B cell (primary cell): Measurements from ENCODE around the gene ZFAND6. TPM values are rescaled to one million over a fixed set of nuclear protein-coding genes. Genes with fewer than 3 reads are reported as not detected.

Experiments
- ATAC-seq: fragments of 200-7000 bp; cut with Tn5 transposase; one replicate; pipeline ENCODE4 v1.10.0; 2021; ENCODE audit warnings: low read depth, mild to moderate bottlenecking, moderate number of reproducible peaks, moderate library complexity
- CTCF ChIA-PET: fragments of 350-600 bp; sonication (Branson Sonifier 250); formaldehyde crosslinking; loops from one replicate; lab custom pipeline; 2021; ENCODE audit warnings: antibody characterized with exemption, inconsistent platforms; lab: Charles Lee
- POLR2A ChIA-PET: fragments of 350-600 bp; sonication (Branson Sonifier 250); formaldehyde crosslinking; loops from one replicate; lab custom pipeline; 2021; ENCODE audit warnings: antibody characterized with exemption; lab: Charles Lee
- DNase-seq: peaks from one replicate; pipeline ENCODE4 v3.0.0; 2013
- H2AFZ ChIP-seq: 2 replicates; pipeline ENCODE4 v1.6.1; 2012; ENCODE audit warnings: mild to moderate bottlenecking, low read depth, low read length; ENCODE audit not compliant: insufficient read depth, poor library complexity, severe bottlenecking
- H3K27ac ChIP-seq, 2 donors: 1 replicate in 1 of 2; 2 replicates in 1 of 2; pipeline ENCODE4 v1.5.1; 2012 to 2013; ENCODE audit warnings: low read length in 2 of 2, mild to moderate bottlenecking in 2 of 2, moderate library complexity in 1 of 2
- H3K27me3 ChIP-seq, 4 experiments: fragments of 200-600 bp in 1 of 4; sonication (generic) in 1 of 4; replicated peaks in 1 of 4; 1 replicate in 2 of 4; 2 replicates in 2 of 4; pipeline versions ENCODE4 v1.6.1 to v1.7.0; 2013 to 2016; ENCODE audit warnings: low read length in 3 of 4, mild to moderate bottlenecking in 2 of 4, mixed read lengths in 1 of 4, moderate library complexity in 1 of 4; ENCODE audit not compliant: insufficient read depth in 4 of 4, control insufficient read depth in 3 of 4; ENCODE audit errors: control extremely low read depth in 1 of 4
- H3K36me3 ChIP-seq, 2 experiments: replicated peaks in 1 of 2; 1 replicate in 1 of 2; 2 replicates in 1 of 2; pipeline versions ENCODE4 v1.6.1 to v1.7.1; 2013; ENCODE audit warnings: low read length in 1 of 2; ENCODE audit not compliant: insufficient read depth in 2 of 2, control insufficient read depth in 1 of 2; ENCODE audit errors: control extremely low read depth in 1 of 2, extremely low read depth in 1 of 2
- H3K4me1 ChIP-seq, 2 donors: fragments of 200-600 bp in 1 of 2; sonication (generic) in 1 of 2; 1 replicate in 1 of 2; 2 replicates in 1 of 2; pipeline versions ENCODE4 v1.5.1 to v1.6.1; 2013 to 2017; ENCODE audit warnings: low read length in 2 of 2; ENCODE audit not compliant: control insufficient read depth in 2 of 2, insufficient read depth in 2 of 2
- H3K4me2 ChIP-seq: replicated peaks from 2 replicates; pipeline ENCODE3; 2012; ENCODE audit warnings: mild to moderate bottlenecking, low read depth, low read length; ENCODE audit not compliant: poor library complexity, severe bottlenecking
- H3K4me3 ChIP-seq, 5 experiments: fragments of 200-600 bp in 1 of 5; sonication (generic) in 1 of 5; 1 replicate in 3 of 5; 2 replicates in 2 of 5; pipeline versions ENCODE4 v1.5.1 to v1.7.0; 2011 to 2016; ENCODE audit warnings: low read length in 4 of 5, mild to moderate bottlenecking in 4 of 5, low read depth in 2 of 5, control low read depth in 1 of 5, moderate library complexity in 1 of 5; ENCODE audit not compliant: insufficient read depth in 1 of 5; ENCODE audit errors: control extremely low read depth in 1 of 5, extremely low read depth in 1 of 5
- H3K79me2 ChIP-seq: fragments of 200-600 bp; sonication (generic); one replicate; pipeline ENCODE4 v1.6.0; 2016; ENCODE audit warnings: low read length; ENCODE audit not compliant: control insufficient read depth, insufficient read depth
- H3K9ac ChIP-seq: fragments of 200-600 bp; sonication (generic); 2 replicates; pipeline ENCODE4 v1.6.1; 2017; ENCODE audit warnings: mild to moderate bottlenecking, low read length, moderate library complexity
- H3K9me3 ChIP-seq, 3 donors: one replicate each; pipeline versions ENCODE4 v1.6.1 to v1.7.1; 2013; ENCODE audit warnings: low read length in 2 of 3; ENCODE audit not compliant: control insufficient read depth in 2 of 3, insufficient read depth in 1 of 3; ENCODE audit errors: control extremely low read depth in 1 of 3
- H4K20me1 ChIP-seq: 2 replicates; pipeline ENCODE4 v1.6.0; 2012; ENCODE audit warnings: mild to moderate bottlenecking, low read length; ENCODE audit not compliant: insufficient read depth, control insufficient read depth, poor library complexity, severe bottlenecking
- H3K27ac Mint-ChIP-seq: one replicate; pipeline ENCODE4 v1.8.0; 2021; ENCODE audit warnings: mixed read lengths
- H3K27me3 Mint-ChIP-seq: one replicate; pipeline ENCODE4 v1.8.0; 2021; ENCODE audit warnings: mixed read lengths
- H3K4me1 Mint-ChIP-seq: one replicate; pipeline ENCODE4 v1.8.0; 2021; ENCODE audit warnings: mixed read lengths
- H3K4me3 Mint-ChIP-seq: one replicate; pipeline ENCODE4 v1.8.0; 2021; ENCODE audit warnings: mixed read lengths
- H3K9me3 Mint-ChIP-seq: one replicate; pipeline ENCODE4 v1.8.0; 2022; ENCODE audit warnings: mixed read lengths; ENCODE audit not compliant: insufficient read depth
- CTCF ChIP-seq: fragments of 200-600 bp; IDR thresholded peaks from one replicate; pipeline ENCODE4 v1.8.0; 2022; ENCODE audit warnings: antibody characterized with exemption, mild to moderate bottlenecking
- EZH2 ChIP-seq: IDR thresholded peaks from 2 replicates; pipeline ENCODE4 v1.6.1; 2012; ENCODE audit warnings: borderline replicate concordance, low read depth, mild to moderate bottlenecking, moderate library complexity, low read length; ENCODE audit not compliant: insufficient read depth, poor library complexity, severe bottlenecking
- WGBS: methylation state at CpG from one replicate; pipeline ENCODE4 v1.1.5; 2013; ENCODE audit warnings: missing lambda C conversion rate; ENCODE audit not compliant: insufficient coverage; 5-methylcytosine and 5-hydroxymethylcytosine counted together
- intact Hi-C: fragments of 100-400 bp; cut with micrococcal nuclease; formaldehyde crosslinking; loops from one replicate; pipeline ENCODE4 v1.10.0; 2022
- polyA plus RNA-seq: library from polyadenylated mRNA; depleted of rRNA; stranded (reverse); fragments of >200 nt; gene quantifications from 2 replicates; pipeline ENCODE4 v1.2.3, GENCODE V29; 2012
- total RNA-seq, 2 donors: library from RNA; stranded (reverse); fragments of 120-200 nt in 1 of 2; gene quantifications; 1 replicate in 1 of 2; 2 replicates in 1 of 2; pipeline versions ENCODE4 v1.2.3 to v1.2.4, GENCODE V29; 2013 to 2022

ZFAND6 gene
- total and polyA plus RNA-seq, 2 donors (not counting 1 experiment from before 2014, with no cell fraction given): 60.6 to 144 TPM

DNA sequence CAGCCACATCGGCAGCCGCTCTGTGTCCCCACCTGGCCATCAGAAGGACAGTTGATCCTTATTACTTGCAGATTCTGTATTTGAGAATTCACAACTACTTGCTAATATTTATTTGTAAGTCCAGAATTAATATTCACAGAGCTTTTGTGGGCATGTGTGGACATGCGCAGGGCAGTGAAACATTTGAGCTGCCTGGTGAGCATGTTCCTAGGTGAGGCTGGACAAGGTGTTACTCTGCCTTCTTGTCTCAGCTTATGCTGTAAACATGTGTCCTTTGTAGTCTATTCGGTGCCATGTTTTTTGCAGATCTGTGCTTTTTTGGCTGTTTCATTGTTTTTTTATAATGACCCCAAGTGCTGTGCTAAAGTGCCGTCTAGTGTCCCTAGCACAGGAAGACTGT lies 108.9 kb downstream of the ZFAND6 start:
- Mint-ChIP-seq H3K27me3 (no peaks in the 10 kb centered on the region), H3K9me3 (no peaks in the 10 kb centered on the region), H3K4me3 (no peak overlapping the region), H3K27ac (no peak overlapping the region), H3K4me1 (no peaks in the 10 kb centered on the region)
- Histone ChIP-seq H3K4me1 (no peaks in the 10 kb centered on the region), H3K36me3 (no peaks in the 10 kb centered on the region), H3K4me2 (no peak overlapping the region), H3K9me3 (no peaks in the 10 kb centered on the region), H2AFZ (no peak overlapping the region), H3K27ac (no peak overlapping the region), H3K79me2 (no peaks in the 10 kb centered on the region), H3K9ac (no peak overlapping the region), H4K20me1 (no peaks in the 10 kb centered on the region), H3K27me3 (no peaks in the 10 kb centered on the region), H3K4me3 (no peak overlapping the region)
- TF ChIP-seq EZH2 (no peak), CTCF (no peak)
- 100% methylated on average over 2 of the region's 5 CpGs for WGBS
- CTCF ChIA-PET: interaction anchor here (0.9 to 1.7 kb wide), 3 partner anchors 11 to 786 kb away, joined by 3 to 4 read pairs (median 3); no protein-coding TSS in a partner anchor
- no peak for ATAC-seq
- DNase-seq: no peak
- intact Hi-C loops: no loop called here
- POLR2A ChIA-PET: no interaction called here

DNA sequence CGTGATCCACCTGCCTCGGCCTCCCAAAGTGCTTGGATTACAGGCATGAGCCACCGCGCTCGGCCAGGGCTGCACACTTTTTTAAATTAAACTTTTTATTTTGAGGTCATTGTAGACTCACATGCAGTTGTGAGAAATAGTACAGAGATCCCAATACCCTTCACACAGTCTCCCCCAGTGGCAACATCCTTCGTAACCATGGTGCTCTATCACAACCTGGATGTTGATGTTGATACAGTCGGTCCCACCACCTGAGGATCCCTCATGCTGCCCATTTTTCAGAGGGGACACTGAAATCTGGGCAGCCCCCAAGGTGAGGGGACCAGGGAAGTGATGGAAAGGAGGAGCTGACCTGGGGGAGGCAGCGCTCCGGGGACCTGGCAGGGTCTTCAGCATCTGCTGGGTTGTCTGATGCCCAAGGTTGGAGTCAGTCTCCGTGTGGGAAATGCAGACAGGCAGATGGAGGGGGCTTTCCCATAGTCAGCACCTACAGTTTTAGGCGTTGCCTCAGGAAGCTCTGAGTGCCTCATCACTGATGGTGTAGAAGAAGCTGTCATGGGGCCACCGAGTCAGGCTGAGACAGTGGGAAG lies 110.4 kb downstream of the ZFAND6 start:
- CTCF ChIA-PET: interaction anchor here (1.0 kb wide), 1 partner anchor 789 kb away, joined by 4 read pairs; no protein-coding TSS in a partner anchor
- Histone ChIP-seq H3K4me1 (no peaks in the 10 kb centered on the region), H3K79me2 (no peaks in the 10 kb centered on the region), H2AFZ (no peak overlapping the region), H3K9ac (no peak overlapping the region), H3K9me3 (no peaks in the 10 kb centered on the region), H4K20me1 (no peaks in the 10 kb centered on the region), H3K27me3 (no peaks in the 10 kb centered on the region), H3K4me3 (no peak overlapping the region), H3K36me3 (no peaks in the 10 kb centered on the region), H3K4me2 (no peak overlapping the region), H3K27ac (no peak overlapping the region)
- no peaks in the 10 kb centered on the region for H3K4me1 Mint-ChIP-seq
- ATAC-seq: no peak
- intact Hi-C loops: no loop called here
- no peaks in the 10 kb centered on the region for H3K27me3 Mint-ChIP-seq
- no peaks in the 10 kb centered on the region for H3K9me3 Mint-ChIP-seq
- POLR2A ChIA-PET: no interaction called here
- TF ChIP-seq CTCF (no peak), EZH2 (no peak)
- no peak overlapping the region for H3K4me3 Mint-ChIP-seq
- no peak overlapping the region for H3K27ac Mint-ChIP-seq
- no peak for DNase-seq
- WGBS: 96% methylated on average over 7 of the region's 12 CpGs
